ENCODE results near the gene CD82. TPM values are rescaled to one million over a fixed set of nuclear protein-coding genes. Genes with fewer than 3 reads are reported as not detected.

The CD82 gene
- total RNA-seq, 4 donors from 2014 or later, result 77.6 to 155 (median 118) TPM

GRCh38 chr11:44532809-44533208 lies 32.7 kb upstream of the CD82 start:
- Histone ChIP-seq H3K27me3 (no peaks in the 10 kb centered on the region), H3K9me3 (no peaks in the 10 kb centered on the region), H3K27ac (no peak overlapping the region), H3K4me3 (no peak overlapping the region), H3K36me3 (no peaks in the 10 kb centered on the region), H3K4me1 (no peaks in the 10 kb centered on the region)
- DNase-seq (ENCODE audit: low spot score in 2 of 2), result no peak
- TF ChIP-seq POLR2AphosphoS5 (IDR thresholded peaks at IDR 0.05), result no peak
- 54% methylated on average over 4 of the region's 4 CpGs for WGBS

GRCh38 chr11:44533921-44534711 lies 31.3 kb upstream of the CD82 start:
- Histone ChIP-seq H3K27me3 (no peaks in the 10 kb centered on the region), H3K4me1 (no peaks in the 10 kb centered on the region), H3K9me3 (no peaks in the 10 kb centered on the region), H3K4me3 (no peak overlapping the region), H3K36me3 (no peaks in the 10 kb centered on the region), H3K27ac (no peak overlapping the region)
- WGBS, result 87% methylated on average over 5 of the region's 5 CpGs
- no peak for DNase-seq (ENCODE audit: low spot score in 2 of 2)
- TF ChIP-seq POLR2A (IDR thresholded peaks at IDR 0.05) (no peak), POLR2AphosphoS5 (IDR thresholded peaks at IDR 0.05) (no peak), EP300 (IDR thresholded peaks at IDR 0.05) (no peak), CTCF (IDR thresholded peaks at IDR 0.05) (no peak)

- Histone ChIP-seq H3K4me1 (no peaks in the 10 kb centered on the region), H3K27me3 (no peaks in the 10 kb centered on the region), H3K4me3 (no peak overlapping the region), H3K9me3 (no peaks in the 10 kb centered on the region), H3K27ac (no peak overlapping the region), H3K36me3 (no peaks in the 10 kb centered on the region)
- TF ChIP-seq POLR2AphosphoS5 (IDR thresholded peaks at IDR 0.05) (no peak), POLR2A (IDR thresholded peaks at IDR 0.05) (no peak), EP300 (IDR thresholded peaks at IDR 0.05) (no peak), CTCF (IDR thresholded peaks at IDR 0.05) (no peak)
- no peak for DNase-seq (ENCODE audit: low spot score in 2 of 2)
- WGBS, result 67% methylated on average over 13 of the region's 16 CpGs
Observed at GRCh38 chr11:44535191-44535980, 30.1 kb upstream of the CD82 start.

- Histone ChIP-seq H3K4me3 (no peak overlapping the region), H3K27me3 (no peaks in the 10 kb centered on the region), H3K4me1 (no peaks in the 10 kb centered on the region), H3K27ac (no peak overlapping the region), H3K36me3 (no peaks in the 10 kb centered on the region), H3K9me3 (no peaks in the 10 kb centered on the region)
- WGBS, result 76% methylated on average over 17 of the region's 20 CpGs
- no peak for DNase-seq (ENCODE audit: low spot score in 2 of 2)
- TF ChIP-seq CTCF (IDR thresholded peaks at IDR 0.05) (no peak), POLR2A (IDR thresholded peaks at IDR 0.05) (no peak)
Observed at GRCh38 chr11:44536788-44537516, 28.5 kb upstream of the CD82 start.

GRCh38 chr11:44537679-44538078 lies 27.8 kb upstream of the CD82 start:
- no peak for DNase-seq (ENCODE audit: low spot score in 2 of 2)
- H3K9me3 ChIP-seq, result no peaks in the 10 kb centered on the region
- H3K4me1 ChIP-seq, result no peaks in the 10 kb centered on the region
- TF ChIP-seq EP300 (IDR thresholded peaks at IDR 0.05) (no peak), POLR2A (IDR thresholded peaks at IDR 0.05) (no peak), CTCF (IDR thresholded peaks at IDR 0.05) (no peak), POLR2AphosphoS5 (IDR thresholded peaks at IDR 0.05) (no peak)
- no peaks in the 10 kb centered on the region for H3K36me3 ChIP-seq
- no peak overlapping the region for H3K4me3 ChIP-seq
- no peak overlapping the region for H3K27ac ChIP-seq
- H3K27me3 ChIP-seq, result no peaks in the 10 kb centered on the region
- 86% methylated on average over 9 of the region's 9 CpGs for WGBS
